Type B pancreatic cell (in vitro differentiated cells): ENCODE measurements around the gene G0S2. TPM values are rescaled to one million over a fixed set of nuclear protein-coding genes. Genes with fewer than 3 reads are reported as not detected.

Experiments used
- DNase-seq: peaks from one replicate; pipeline ENCODE4 v3.0.0; 2021; ENCODE audit warnings: mixed read lengths; ENCODE audit not compliant: unreplicated experiment; ENCODE audit errors: extremely low spot score
- H3K27ac Mint-ChIP-seq: 2 replicates; pipeline ENCODE4 v1.8.0; 2021; ENCODE audit warnings: mild to moderate bottlenecking, mixed read lengths
- H3K27me3 Mint-ChIP-seq: 2 replicates; pipeline ENCODE4 v1.8.0; 2021; ENCODE audit warnings: mixed read lengths
- H3K36me3 Mint-ChIP-seq: 2 replicates; pipeline ENCODE4 v1.8.0; 2021; ENCODE audit warnings: mixed read lengths
- H3K4me1 Mint-ChIP-seq: one replicate; pipeline ENCODE4 v1.8.0; 2021; ENCODE audit warnings: mixed read lengths; ENCODE audit not compliant: unreplicated experiment
- H3K4me3 Mint-ChIP-seq: 2 replicates; pipeline ENCODE4 v1.8.0; 2021; ENCODE audit warnings: mild to moderate bottlenecking, mixed read lengths
- H3K9me3 Mint-ChIP-seq: 2 replicates; pipeline ENCODE4 v1.8.0; 2021; ENCODE audit warnings: mixed read lengths
- CTCF ChIP-seq: fragments of 200-600 bp; sonication (generic); conservative IDR thresholded peaks from 2 replicates; pipeline ENCODE4 v1.5.0; 2021; ENCODE audit warnings: antibody characterized with exemption, mild to moderate bottlenecking
- total RNA-seq: library from RNA; stranded (reverse); gene quantifications from 2 replicates; pipeline ENCODE4 v1.2.1, GENCODE V29; 2021; ENCODE audit warnings: low replicate concordance

Gene G0S2
- total RNA-seq, 1 donor from 2014 or later = 6.4 TPM

GRCh38 chr1:209646558-209646957 lies 28.7 kb upstream of the G0S2 start:
- DNase-seq = no peak
- peaks cover 15% of the 10 kb centered on the region for H3K27me3 Mint-ChIP-seq
- no peaks in the 10 kb centered on the region for H3K36me3 Mint-ChIP-seq
- H3K4me1 Mint-ChIP-seq = peaks cover 38% of the 10 kb centered on the region
- H3K9me3 Mint-ChIP-seq = peaks cover 4% of the 10 kb centered on the region
- peak overlapping the region; percentile 39 for H3K27ac Mint-ChIP-seq
- TF ChIP-seq CTCF = peak; percentile 24
- no peak overlapping the region for H3K4me3 Mint-ChIP-seq

GRCh38 chr1:209647156-209647555 lies 28.1 kb upstream of the G0S2 start:
- Mint-ChIP-seq H3K36me3 (no peaks in the 10 kb centered on the region), H3K27me3 (peaks cover 15% of the 10 kb centered on the region), H3K9me3 (peaks cover 4% of the 10 kb centered on the region), H3K4me1 (peaks cover 38% of the 10 kb centered on the region), H3K4me3 (no peak overlapping the region), H3K27ac (no peak overlapping the region)
- TF ChIP-seq CTCF = no peak
- no peak for DNase-seq

GRCh38 chr1:209648346-209648745 lies 26.9 kb upstream of the G0S2 start:
- Mint-ChIP-seq H3K9me3 (peaks cover 4% of the 10 kb centered on the region), H3K27me3 (peaks cover 15% of the 10 kb centered on the region), H3K4me1 (peaks cover 37% of the 10 kb centered on the region), H3K27ac (no peak overlapping the region), H3K4me3 (peak overlapping the region; percentile 23), H3K36me3 (no peaks in the 10 kb centered on the region)
- no peak for DNase-seq
- no peak for TF ChIP-seq CTCF

- no peak for DNase-seq
- peaks cover 37% of the 10 kb centered on the region for H3K4me1 Mint-ChIP-seq
- peak overlapping the region; percentile 8 for H3K27ac Mint-ChIP-seq
- H3K4me3 Mint-ChIP-seq = peak overlapping the region; percentile 38
- peaks cover 17% of the 10 kb centered on the region for H3K27me3 Mint-ChIP-seq
- H3K9me3 Mint-ChIP-seq = peaks cover 4% of the 10 kb centered on the region
- no peak for TF ChIP-seq CTCF
- H3K36me3 Mint-ChIP-seq = no peaks in the 10 kb centered on the region
Observed at GRCh38 chr1:209648931-209649776, 26.1 kb upstream of the G0S2 start.

- Mint-ChIP-seq H3K4me1 (peaks cover 44% of the 10 kb centered on the region), H3K27me3 (peaks cover 25% of the 10 kb centered on the region), H3K27ac (no peak overlapping the region), H3K36me3 (no peaks in the 10 kb centered on the region), H3K4me3 (no peak overlapping the region), H3K9me3 (peaks cover 4% of the 10 kb centered on the region)
- TF ChIP-seq CTCF = no peak
- no peak for DNase-seq
Observed at GRCh38 chr1:209650454-209650853, 24.8 kb upstream of the G0S2 start.
